GM12872 (cell line): Measurements from ENCODE around the gene MAP4K2.

Source experiments
- CTCF ChIP-seq: IDR thresholded peaks from 3 replicates; pipeline ENCODE4 v1.5.1; 2011; ENCODE audit warnings: low read depth, mild to moderate bottlenecking, low read length, moderate library complexity; ENCODE audit not compliant: insufficient read depth

Gene MAP4K2

DNA sequence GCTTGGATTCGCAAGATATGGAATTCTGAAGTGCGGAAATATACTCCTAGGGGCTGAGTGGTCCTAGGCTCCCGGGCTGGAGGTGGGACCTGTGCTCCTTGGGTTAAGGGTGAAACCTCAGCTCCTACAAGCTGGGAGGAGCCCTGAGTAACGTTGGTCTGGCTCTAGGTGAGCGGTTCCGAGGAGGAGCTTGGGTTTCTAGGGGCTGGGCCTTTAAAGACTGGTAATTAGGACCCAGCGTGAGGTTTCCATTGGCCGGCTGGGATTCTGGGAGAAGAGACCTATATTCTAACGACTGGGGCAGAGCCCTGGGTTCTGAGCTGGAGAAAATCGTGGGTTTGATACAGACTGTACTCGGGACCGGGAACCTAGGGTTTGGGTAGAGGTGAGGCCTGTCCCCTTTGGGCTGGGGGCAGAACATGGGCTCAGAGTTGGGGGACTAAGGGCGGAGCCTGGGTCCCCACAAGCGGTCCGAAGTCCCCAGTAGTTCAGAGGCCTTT, 882 bp upstream of the MAP4K2 start:
- no peak for TF ChIP-seq CTCF

- TF ChIP-seq CTCF, result no peak
Observed at GRCh38 chr11:64802370-64803157, 450 bp downstream of the MAP4K2 start.

GRCh38 chr11:64801561-64802369, 1.2 kb downstream of the MAP4K2 start:
- no peak for TF ChIP-seq CTCF

DNA sequence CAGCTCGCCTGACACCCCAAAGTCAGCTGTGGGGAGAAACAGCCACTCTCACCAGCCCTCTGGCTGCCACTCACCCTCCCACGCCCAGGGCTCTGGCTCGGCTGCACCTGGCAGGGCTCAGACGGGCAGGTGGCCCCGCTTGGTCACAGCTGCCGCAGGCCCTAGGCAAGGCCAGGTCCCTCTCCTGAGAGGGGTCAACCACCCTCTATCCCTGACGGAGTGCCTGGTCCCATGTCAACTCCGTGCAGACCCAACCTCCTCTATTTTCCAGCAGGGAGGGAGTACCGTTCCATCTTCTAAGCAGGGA, 1.9 kb downstream of the MAP4K2 start:
- no peak for TF ChIP-seq CTCF

- TF ChIP-seq CTCF, result no peak
Observed at GRCh38 chr11:64800303-64801157, 2.5 kb downstream of the MAP4K2 start.

GRCh38 chr11:64799623-64800302, 3.3 kb downstream of the MAP4K2 start:
- no peak for TF ChIP-seq CTCF

DNA sequence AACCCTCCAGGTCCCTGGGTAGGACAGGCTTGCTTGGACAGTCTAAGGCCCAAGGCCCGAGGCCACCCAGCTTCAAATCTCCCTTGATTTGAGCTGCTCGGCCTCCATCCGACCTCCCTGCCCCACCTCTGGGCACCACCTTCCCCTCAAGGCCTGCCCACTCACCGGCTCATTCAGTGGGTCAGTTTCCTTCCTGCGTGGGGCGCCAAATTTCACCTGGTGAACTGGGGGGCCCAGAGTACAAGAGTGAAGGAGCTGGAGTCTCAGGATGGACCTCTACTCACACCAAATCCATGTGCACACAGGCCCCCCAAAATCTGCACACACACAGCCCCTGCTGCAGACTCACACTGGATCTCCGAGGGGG, 3.8 kb downstream of the MAP4K2 start:
- TF ChIP-seq CTCF, result no peak
